ENCODE measurements around the gene AP4E1.
"Not testable (repeated sequence)": the region's sequence is repeated elsewhere in the genome, so short reads cannot be mapped to it uniquely, and the experiment has no call there.

Gene AP4E1

DNA sequence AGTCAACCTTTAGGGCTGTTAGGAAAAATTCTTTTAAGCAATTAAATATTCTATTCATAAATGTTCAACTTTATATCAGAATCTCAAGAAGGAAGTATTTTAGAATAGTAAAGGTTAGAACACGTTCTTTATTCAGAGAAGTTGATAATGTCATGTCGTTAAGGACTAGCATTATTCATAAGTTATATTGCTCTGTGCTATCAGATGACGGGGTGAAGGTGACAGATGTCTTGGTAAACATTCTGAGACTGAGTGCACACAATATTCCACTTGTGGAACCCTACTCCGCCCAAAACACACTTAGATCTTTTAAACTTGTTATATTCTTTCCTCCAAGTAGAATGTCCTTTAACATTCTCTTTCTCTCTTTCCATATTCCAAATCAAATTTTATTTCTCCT lies 7.9 kb downstream of the AP4E1 start:
- H3K4me3 ChIP-seq (ENCODE audit: low read length), result no peak overlapping the region
- DNase-seq, result no peak
- H3K27ac ChIP-seq (ENCODE audit: low read length), result no peak overlapping the region
- no peak overlapping the region for H3K9ac ChIP-seq (ENCODE audit: low read length)
- H3K4me1 ChIP-seq (ENCODE audit: low read length), result no peaks in the 10 kb centered on the region
- no peak for TF ChIP-seq EZH2 (optimal IDR thresholded peaks at IDR 0.05; ENCODE audit: low read depth, low read length)
- no peak for TF ChIP-seq EZH2phosphoT487 (IDR thresholded peaks at IDR 0.05; ENCODE audit: low read length)
- TF ChIP-seq, protein P1, sequence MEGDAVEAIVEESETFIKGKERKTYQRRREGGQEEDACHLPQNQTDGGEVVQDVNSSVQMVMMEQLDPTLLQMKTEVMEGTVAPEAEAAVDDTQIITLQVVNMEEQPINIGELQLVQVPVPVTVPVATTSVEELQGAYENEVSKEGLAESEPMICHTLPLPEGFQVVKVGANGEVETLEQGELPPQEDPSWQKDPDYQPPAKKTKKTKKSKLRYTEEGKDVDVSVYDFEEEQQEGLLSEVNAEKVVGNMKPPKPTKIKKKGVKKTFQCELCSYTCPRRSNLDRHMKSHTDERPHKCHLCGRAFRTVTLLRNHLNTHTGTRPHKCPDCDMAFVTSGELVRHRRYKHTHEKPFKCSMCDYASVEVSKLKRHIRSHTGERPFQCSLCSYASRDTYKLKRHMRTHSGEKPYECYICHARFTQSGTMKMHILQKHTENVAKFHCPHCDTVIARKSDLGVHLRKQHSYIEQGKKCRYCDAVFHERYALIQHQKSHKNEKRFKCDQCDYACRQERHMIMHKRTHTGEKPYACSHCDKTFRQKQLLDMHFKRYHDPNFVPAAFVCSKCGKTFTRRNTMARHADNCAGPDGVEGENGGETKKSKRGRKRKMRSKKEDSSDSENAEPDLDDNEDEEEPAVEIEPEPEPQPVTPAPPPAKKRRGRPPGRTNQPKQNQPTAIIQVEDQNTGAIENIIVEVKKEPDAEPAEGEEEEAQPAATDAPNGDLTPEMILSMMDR (IDR thresholded peaks at IDR 0.05; ENCODE audit: low read length), result no peak
- no peaks in the 10 kb centered on the region for H3K79me2 ChIP-seq (ENCODE audit: low read length)
- no peaks in the 10 kb centered on the region; the same call in 1 of the 2 replicates for H3K36me3 ChIP-seq (replicated peaks; ENCODE audit: insufficient read depth, low read length)
- no peaks in the 10 kb centered on the region for H3F3A ChIP-seq (ENCODE audit: insufficient read depth, low read length)
- no peak overlapping the region for H3K4me2 ChIP-seq (ENCODE audit: low read depth, low read length)
- no peaks in the 10 kb centered on the region for H3K9me2 ChIP-seq (replicated peaks; ENCODE audit: insufficient read depth, low read length)
- no peak overlapping the region for H2AFZ ChIP-seq (ENCODE audit: low read length)
- no peaks in the 10 kb centered on the region for H3K9me3 ChIP-seq (replicated peaks; ENCODE audit: insufficient read depth, low read length)
- H3K27me3 ChIP-seq (replicated peaks; ENCODE audit: insufficient read depth, low read length), result no peaks in the 10 kb centered on the region
- H4K20me1 ChIP-seq (ENCODE audit: insufficient read depth, low read length), result no peaks in the 10 kb centered on the region

DNA sequence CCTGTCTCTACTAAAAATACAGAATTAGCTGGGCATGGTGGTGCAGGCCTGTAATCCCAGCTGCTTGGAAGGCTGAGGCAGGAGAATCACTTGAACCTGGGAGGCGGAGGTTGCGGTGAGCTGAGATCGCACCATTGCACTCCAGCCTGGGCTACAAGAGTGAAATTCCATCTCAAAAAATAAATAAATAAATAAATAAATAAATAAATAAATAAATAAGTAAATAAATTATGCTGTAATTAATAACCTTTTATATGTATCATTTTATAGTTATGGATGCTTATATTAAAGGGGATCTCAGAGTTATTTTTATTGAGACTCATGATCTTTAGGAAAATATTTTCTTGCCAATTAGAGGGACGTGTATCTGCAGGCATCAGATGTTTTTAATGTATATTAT lies 10.9 kb downstream of the AP4E1 start:
- not testable (repeated sequence) for H3K27ac ChIP-seq (ENCODE audit: low read length); H4K20me1 ChIP-seq (ENCODE audit: insufficient read depth, low read length); DNase-seq; H3K36me3 ChIP-seq (replicated peaks; ENCODE audit: insufficient read depth, low read length); H3K9ac ChIP-seq (ENCODE audit: low read length); H3K9me3 ChIP-seq (replicated peaks; ENCODE audit: insufficient read depth, low read length); H3K9me2 ChIP-seq (replicated peaks; ENCODE audit: insufficient read depth, low read length); H3K4me3 ChIP-seq (ENCODE audit: low read length); H3F3A ChIP-seq (ENCODE audit: insufficient read depth, low read length); H3K27me3 ChIP-seq (replicated peaks; ENCODE audit: insufficient read depth, low read length); H3K4me1 ChIP-seq (ENCODE audit: low read length); H2AFZ ChIP-seq (ENCODE audit: low read length); H3K79me2 ChIP-seq (ENCODE audit: low read length); H3K4me2 ChIP-seq (ENCODE audit: low read depth, low read length)

DNA sequence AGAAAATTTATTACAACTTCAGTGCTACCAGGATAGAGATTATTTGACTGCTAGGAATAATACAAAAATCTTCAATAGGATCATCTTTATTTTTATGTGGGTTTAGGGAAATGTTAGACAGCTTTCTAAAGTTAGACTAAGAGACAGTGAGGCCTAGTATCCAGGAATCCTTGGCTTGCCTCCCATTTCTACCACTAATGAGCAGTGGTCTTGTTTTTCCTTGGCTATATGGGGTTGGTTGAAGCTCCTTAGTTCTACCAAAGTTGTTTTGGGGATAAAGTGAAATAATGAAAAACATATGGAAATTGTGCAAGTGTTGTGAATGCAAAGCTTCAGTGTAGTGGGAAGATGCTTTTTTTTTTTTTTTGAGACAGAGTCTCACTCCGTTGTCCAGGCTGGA lies 16.8 kb downstream of the AP4E1 start:
- H3F3A ChIP-seq (ENCODE audit: insufficient read depth, low read length), result no peaks in the 10 kb centered on the region
- no peak overlapping the region for H3K9ac ChIP-seq (ENCODE audit: low read length)
- no peak for DNase-seq
- H3K4me3 ChIP-seq (ENCODE audit: low read length), result no peak overlapping the region
- no peaks in the 10 kb centered on the region for H3K79me2 ChIP-seq (ENCODE audit: low read length)
- H3K4me2 ChIP-seq (ENCODE audit: low read depth, low read length), result no peak overlapping the region
- H3K9me3 ChIP-seq (replicated peaks; ENCODE audit: insufficient read depth, low read length), result no peaks in the 10 kb centered on the region
- no peaks in the 10 kb centered on the region for H4K20me1 ChIP-seq (ENCODE audit: insufficient read depth, low read length)
- no peaks in the 10 kb centered on the region for H3K9me2 ChIP-seq (replicated peaks; ENCODE audit: insufficient read depth, low read length)
- no peaks in the 10 kb centered on the region for H3K27me3 ChIP-seq (replicated peaks; ENCODE audit: insufficient read depth, low read length)
- H3K36me3 ChIP-seq (replicated peaks; ENCODE audit: insufficient read depth, low read length), result no peaks in the 10 kb centered on the region; the same call in 1 of the 2 replicates
- no peaks in the 10 kb centered on the region for H3K4me1 ChIP-seq (ENCODE audit: low read length)
- no peak for TF ChIP-seq EZH2 (optimal IDR thresholded peaks at IDR 0.05; ENCODE audit: low read depth, low read length)
- H3K27ac ChIP-seq (ENCODE audit: low read length), result no peak overlapping the region
- H2AFZ ChIP-seq (ENCODE audit: low read length), result no peak overlapping the region

DNA sequence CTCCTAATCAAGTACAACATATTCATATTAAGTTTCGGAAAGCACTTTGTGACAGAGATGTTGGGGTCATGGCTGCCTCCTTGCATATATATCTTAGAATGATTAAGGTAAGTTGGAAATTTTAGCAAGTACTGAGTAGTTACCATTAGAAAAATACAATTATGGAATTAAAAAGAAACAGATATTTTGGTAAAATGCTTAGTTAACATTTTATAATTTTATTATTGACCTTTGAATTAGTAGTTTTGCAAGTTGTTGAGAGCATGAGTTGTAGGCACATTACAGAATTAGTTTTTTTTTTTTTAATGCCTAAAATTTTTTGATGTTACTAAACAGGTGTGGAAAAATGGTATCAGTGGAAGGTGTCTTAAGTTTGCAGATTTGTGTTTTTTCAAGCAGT lies 20.6 kb downstream of the AP4E1 start:
- Histone ChIP-seq H3K27ac (ENCODE audit: low read length) (no peak overlapping the region), H3K4me2 (ENCODE audit: low read depth, low read length) (no peak overlapping the region), H3K4me1 (ENCODE audit: low read length) (no peaks in the 10 kb centered on the region), H3K36me3 (replicated peaks; ENCODE audit: insufficient read depth, low read length) (no peaks in the 10 kb centered on the region; the same call in 1 of the 2 replicates), H3K9ac (ENCODE audit: low read length) (no peak overlapping the region), H3K9me3 (replicated peaks; ENCODE audit: insufficient read depth, low read length) (no peaks in the 10 kb centered on the region), H2AFZ (ENCODE audit: low read length) (no peak overlapping the region), H3K4me3 (ENCODE audit: low read length) (no peak overlapping the region), H3F3A (ENCODE audit: insufficient read depth, low read length) (no peaks in the 10 kb centered on the region), H3K79me2 (ENCODE audit: low read length) (no peaks in the 10 kb centered on the region), H4K20me1 (ENCODE audit: insufficient read depth, low read length) (no peaks in the 10 kb centered on the region), H3K27me3 (replicated peaks; ENCODE audit: insufficient read depth, low read length) (no peaks in the 10 kb centered on the region), H3K9me2 (replicated peaks; ENCODE audit: insufficient read depth, low read length) (no peaks in the 10 kb centered on the region)
- TF ChIP-seq EZH2phosphoT487 (IDR thresholded peaks at IDR 0.05; ENCODE audit: low read length) (no peak), EZH2 (optimal IDR thresholded peaks at IDR 0.05; ENCODE audit: low read depth, low read length) (no peak)
- TF ChIP-seq, protein P1 (IDR thresholded peaks at IDR 0.05; ENCODE audit: low read length), result no peak
- DNase-seq, result no peak

All from MM.1S (cell line).